Activated T-cell treated with anti-CD3 and anti-CD28 coated beads, Interleukin-2, amount 50 U/mL, for 72 hours (primary cell): Measurements from ENCODE around the gene SF3B4. TPM values are rescaled to one million over a fixed set of nuclear protein-coding genes. Genes with fewer than 3 reads are reported as not detected.
"Not testable (repeated sequence)": the region's sequence is repeated elsewhere in the genome, so short reads cannot be mapped to it uniquely, and the experiment has no call there.

Experiments
- ATAC-seq, 2 donors: fragments of 150-1000 bp; cut with Tn5 transposase; replicated peaks in 1 of 2; 2 replicates each; pipeline ENCODE4 v1.10.0; 2021; ENCODE audit warnings: moderate library complexity in 2 of 2, mild to moderate bottlenecking in 1 of 2
- DNase-seq, 2 donors: peaks; one replicate each; pipeline ENCODE4 v3.0.0; 2021 to 2022; ENCODE audit warnings: mixed read lengths in 1 of 2
- H3K27ac Mint-ChIP-seq: one replicate; pipeline ENCODE4 v1.8.0; 2022; ENCODE audit warnings: mild to moderate bottlenecking, moderate library complexity, mixed read lengths
- H3K27me3 Mint-ChIP-seq: one replicate; pipeline ENCODE4 v1.8.0; 2022; ENCODE audit warnings: low read depth, mixed read lengths
- H3K36me3 Mint-ChIP-seq, 2 donors: one replicate each; pipeline ENCODE4 v1.8.0; 2022; ENCODE audit warnings: mixed read lengths in 2 of 2, mild to moderate bottlenecking in 1 of 2; ENCODE audit not compliant: insufficient read depth in 2 of 2
- H3K4me1 Mint-ChIP-seq: one replicate; pipeline ENCODE4 v1.8.0; 2022; ENCODE audit warnings: low read depth, mixed read lengths
- H3K4me3 Mint-ChIP-seq, 2 donors: one replicate each; pipeline ENCODE4 v1.8.0; 2022; ENCODE audit warnings: mild to moderate bottlenecking in 2 of 2, mixed read lengths in 2 of 2, moderate library complexity in 2 of 2
- H3K9me3 Mint-ChIP-seq, 2 donors: one replicate each; pipeline ENCODE4 v1.8.0; 2022; ENCODE audit warnings: mixed read lengths in 2 of 2
- total RNA-seq, 2 donors: library from RNA; stranded (reverse); gene quantifications; one replicate each; pipeline ENCODE4 v1.2.3, GENCODE V29; 2022

SF3B4 gene
- total RNA-seq = 10 to 100 TPM; 59.7 to 74.4 TPM

- peaks cover 49% of the 10 kb centered on the region for H3K4me1 Mint-ChIP-seq
- peak; percentile 99 for ATAC-seq
- no peaks in the 10 kb centered on the region for H3K27me3 Mint-ChIP-seq
These were observed at the start of gene SF3B4 for GRCh38 chr1:149927563-149928400. Gene SF3B4 (minus strand): TSS chr1:149927803. CDS start chr1:149927759, 44 bp downstream.

GRCh38 chr1:149977345-149977744 lies 49.7 kb upstream of the SF3B4 start:
- H3K4me3 Mint-ChIP-seq = no peak overlapping the region
- peaks cover 17% of the 10 kb centered on the region for H3K4me1 Mint-ChIP-seq
- no peak for ATAC-seq
- no peak for DNase-seq
- peaks cover 14 to 17% of the 10 kb centered on the region in 2 donors for H3K36me3 Mint-ChIP-seq
- H3K27me3 Mint-ChIP-seq = no peaks in the 10 kb centered on the region
- H3K9me3 Mint-ChIP-seq = no peaks in the 10 kb centered on the region
- H3K27ac Mint-ChIP-seq = no peak overlapping the region

More at GRCh38 chr1:149927563-149928400, at the start of gene SF3B4:
- DNase-seq = peak; percentile 96 to 98
- peaks cover 18 to 30% of the 10 kb centered on the region in 2 donors for H3K36me3 Mint-ChIP-seq
- peak within 1 kb of the TSS; percentile 98 to 99 for H3K4me3 Mint-ChIP-seq
- H3K9me3 Mint-ChIP-seq = no peaks in the 10 kb centered on the region
- H3K27ac Mint-ChIP-seq = peak within 1 kb of the TSS; percentile 92

- Mint-ChIP-seq H3K27ac (no peak overlapping the region), H3K4me3 (no peak overlapping the region), H3K36me3 (peaks cover 14 to 28% of the 10 kb centered on the region in 2 donors), H3K4me1 (no peaks in the 10 kb centered on the region), H3K27me3 (no peaks in the 10 kb centered on the region), H3K9me3 (no peaks in the 10 kb centered on the region)
- ATAC-seq (no peak), DNase-seq (no peak)
These were observed 44.9 kb upstream of the SF3B4 start for GRCh38 chr1:149972547-149972946.

- H3K27me3 Mint-ChIP-seq = no peaks in the 10 kb centered on the region
- H3K4me3 Mint-ChIP-seq = no peak overlapping the region
- H3K27ac Mint-ChIP-seq = no peak overlapping the region
- H3K4me1 Mint-ChIP-seq = peaks cover 6% of the 10 kb centered on the region
- no peaks in the 10 kb centered on the region for H3K9me3 Mint-ChIP-seq
- H3K36me3 Mint-ChIP-seq = peaks cover 6 to 19% of the 10 kb centered on the region in 2 donors
- DNase-seq (no peak), ATAC-seq (no peak)
These were observed 40.0 kb upstream of the SF3B4 start for GRCh38 chr1:149967646-149968045.

- H3K4me3 Mint-ChIP-seq = no peak overlapping the region
- H3K27ac Mint-ChIP-seq = no peak overlapping the region
- peaks cover 6 to 18% of the 10 kb centered on the region in 2 donors for H3K36me3 Mint-ChIP-seq
- H3K4me1 Mint-ChIP-seq = peaks cover 12% of the 10 kb centered on the region
- no peaks in the 10 kb centered on the region for H3K27me3 Mint-ChIP-seq
- H3K9me3 Mint-ChIP-seq = no peaks in the 10 kb centered on the region
- ATAC-seq (no peak), DNase-seq (no peak)
These were observed 39.4 kb upstream of the SF3B4 start for GRCh38 chr1:149967041-149967440.

- Mint-ChIP-seq H3K4me3 (no peak overlapping the region), H3K27me3 (no peaks in the 10 kb centered on the region), H3K4me1 (peaks cover 16% of the 10 kb centered on the region), H3K27ac (no peak overlapping the region), H3K36me3 (peaks cover 6 to 23% of the 10 kb centered on the region in 2 donors), H3K9me3 (no peaks in the 10 kb centered on the region)
- DNase-seq (no peak), ATAC-seq (no peak)
These were observed 38.8 kb upstream of the SF3B4 start for GRCh38 chr1:149966405-149966804.

- Mint-ChIP-seq H3K27ac (no peak overlapping the region), H3K27me3 (no peaks in the 10 kb centered on the region), H3K36me3 (peaks cover 10 to 22% of the 10 kb centered on the region in 2 donors), H3K4me1 (peaks cover 16% of the 10 kb centered on the region), H3K4me3 (no peak overlapping the region), H3K9me3 (no peaks in the 10 kb centered on the region)
- DNase-seq (peak in 1 of 2 donors; percentile 4), ATAC-seq (peak; percentile 31 to 72)
These were observed 37.8 kb upstream of the SF3B4 start for GRCh38 chr1:149965440-149965839.

- Mint-ChIP-seq H3K9me3 (no peaks in the 10 kb centered on the region), H3K36me3 (peaks cover 18 to 29% of the 10 kb centered on the region in 2 donors), H3K27me3 (no peaks in the 10 kb centered on the region), H3K4me1 (peaks cover 16% of the 10 kb centered on the region), H3K4me3 (no peak overlapping the region), H3K27ac (no peak overlapping the region)
- DNase-seq (no peak), ATAC-seq (no peak)
These were observed 35.8 kb upstream of the SF3B4 start for GRCh38 chr1:149963358-149963757.

GRCh38 chr1:149962736-149963135 lies 35.1 kb upstream of the SF3B4 start:
- Mint-ChIP-seq H3K36me3 (peaks cover 19 to 29% of the 10 kb centered on the region in 2 donors), H3K4me3 (no peak overlapping the region), H3K27me3 (no peaks in the 10 kb centered on the region), H3K27ac (peak overlapping the region; percentile 36), H3K9me3 (no peaks in the 10 kb centered on the region), H3K4me1 (peaks cover 16% of the 10 kb centered on the region)
- DNase-seq = no peak
- no peak for ATAC-seq

GRCh38 chr1:149962039-149962647 lies 34.5 kb upstream of the SF3B4 start:
- DNase-seq = peak; percentile 36 to 42
- peak; percentile 65 to 67 for ATAC-seq
- H3K9me3 Mint-ChIP-seq = no peaks in the 10 kb centered on the region
- H3K4me1 Mint-ChIP-seq = peaks cover 16% of the 10 kb centered on the region
- no peaks in the 10 kb centered on the region for H3K27me3 Mint-ChIP-seq
- H3K27ac Mint-ChIP-seq = peak overlapping the region; percentile 72
- H3K4me3 Mint-ChIP-seq = no peak overlapping the region
- H3K36me3 Mint-ChIP-seq = peaks cover 18 to 30% of the 10 kb centered on the region in 2 donors

- H3K9me3 Mint-ChIP-seq, H3K4me1 Mint-ChIP-seq, DNase-seq, H3K27ac Mint-ChIP-seq, H3K4me3 Mint-ChIP-seq, H3K27me3 Mint-ChIP-seq, ATAC-seq: not testable (repeated sequence)
- H3K36me3 Mint-ChIP-seq = peaks cover 18 to 40% of the 10 kb centered on the region in 2 donors
These were observed 29.9 kb upstream of the SF3B4 start for GRCh38 chr1:149957548-149957947.

- no peak for ATAC-seq
- peaks cover 2 to 18% of the 10 kb centered on the region in 2 donors for H3K36me3 Mint-ChIP-seq
- no peaks in the 10 kb centered on the region for H3K4me1 Mint-ChIP-seq
- H3K27ac Mint-ChIP-seq = peak overlapping the region; percentile 11
- no peak overlapping the region for H3K4me3 Mint-ChIP-seq
- H3K27me3 Mint-ChIP-seq = no peaks in the 10 kb centered on the region
- DNase-seq = no peak
- no peaks in the 10 kb centered on the region for H3K9me3 Mint-ChIP-seq
These were observed 22.3 kb upstream of the SF3B4 start for GRCh38 chr1:149949911-149950310.

- DNase-seq = no peak
- no peaks in the 10 kb centered on the region for H3K27me3 Mint-ChIP-seq
- H3K36me3 Mint-ChIP-seq = peaks cover 0 to 10% of the 10 kb centered on the region in 2 donors
- no peak for ATAC-seq
- peaks cover 10% of the 10 kb centered on the region for H3K4me1 Mint-ChIP-seq
- no peak overlapping the region for H3K4me3 Mint-ChIP-seq
- no peaks in the 10 kb centered on the region for H3K9me3 Mint-ChIP-seq
- H3K27ac Mint-ChIP-seq = no peak overlapping the region
These were observed 17.6 kb upstream of the SF3B4 start for GRCh38 chr1:149945206-149945605.
